Activated naive CD8-positive, alpha-beta T cell (primary cell): ENCODE results near the gene EYS.
"Not testable (repeated sequence)": the region's sequence is repeated elsewhere in the genome, so short reads cannot be mapped to it uniquely, and the experiment has no call there.

Source experiments
- H3K27ac Mint-ChIP-seq: one replicate; pipeline ENCODE4 v1.8.0; 2021; ENCODE audit warnings: mixed read lengths
- H3K27me3 Mint-ChIP-seq: one replicate; pipeline ENCODE4 v1.8.0; 2021; ENCODE audit warnings: mixed read lengths
- H3K36me3 Mint-ChIP-seq: one replicate; pipeline ENCODE4 v1.8.0; 2021; ENCODE audit warnings: mixed read lengths
- H3K4me1 Mint-ChIP-seq: one replicate; pipeline ENCODE4 v1.8.0; 2021; ENCODE audit warnings: low read depth, mixed read lengths
- H3K4me3 Mint-ChIP-seq: one replicate; pipeline ENCODE4 v1.8.0; 2021; ENCODE audit warnings: mild to moderate bottlenecking, mixed read lengths
- H3K9me3 Mint-ChIP-seq: one replicate; pipeline ENCODE4 v1.8.0; 2021; ENCODE audit warnings: low read depth, mixed read lengths

Gene EYS

GRCh38 chr6:63923139-63923739, 1783.8 kb downstream of the EYS start:
- H3K4me3 Mint-ChIP-seq: no peak overlapping the region
- H3K27me3 Mint-ChIP-seq: peaks cover 1% of the 10 kb centered on the region
- no peaks in the 10 kb centered on the region for H3K36me3 Mint-ChIP-seq
- no peaks in the 10 kb centered on the region for H3K4me1 Mint-ChIP-seq
- H3K27ac Mint-ChIP-seq: no peak overlapping the region
- H3K9me3 Mint-ChIP-seq: no peaks in the 10 kb centered on the region

- Mint-ChIP-seq H3K9me3 (no peaks in the 10 kb centered on the region), H3K36me3 (no peaks in the 10 kb centered on the region), H3K27me3 (peaks cover 1% of the 10 kb centered on the region)
Observed at GRCh38 chr6:63919556-63920110, 1787.4 kb downstream of the EYS start.

GRCh38 chr6:63912887-63913286, 1794.1 kb downstream of the EYS start:
- Mint-ChIP-seq H3K9me3 (no peaks in the 10 kb centered on the region), H3K27ac (no peak overlapping the region), H3K36me3 (no peaks in the 10 kb centered on the region), H3K4me3 (no peak overlapping the region), H3K27me3 (peaks cover 2% of the 10 kb centered on the region), H3K4me1 (no peaks in the 10 kb centered on the region)

More at GRCh38 chr6:63919556-63920110, 1787.4 kb downstream of the EYS start:
- Mint-ChIP-seq H3K4me1 (no peaks in the 10 kb centered on the region), H3K4me3 (no peak overlapping the region), H3K27ac (no peak overlapping the region)

GRCh38 chr6:63910863-63911551, 1796.0 kb downstream of the EYS start:
- Mint-ChIP-seq H3K36me3 (no peaks in the 10 kb centered on the region), H3K9me3 (no peaks in the 10 kb centered on the region), H3K4me1 (no peaks in the 10 kb centered on the region), H3K27ac (no peak overlapping the region), H3K4me3 (no peak overlapping the region), H3K27me3 (peaks cover 2% of the 10 kb centered on the region)

GRCh38 chr6:63904650-63905248, 1802.3 kb downstream of the EYS start:
- peaks cover under 1% of the 10 kb centered on the region for H3K27me3 Mint-ChIP-seq
- H3K27ac Mint-ChIP-seq: no peak overlapping the region
- no peaks in the 10 kb centered on the region for H3K36me3 Mint-ChIP-seq
- no peak overlapping the region for H3K4me3 Mint-ChIP-seq
- no peaks in the 10 kb centered on the region for H3K9me3 Mint-ChIP-seq
- no peaks in the 10 kb centered on the region for H3K4me1 Mint-ChIP-seq

GRCh38 chr6:63899550-63899949, 1807.5 kb downstream of the EYS start:
- no peaks in the 10 kb centered on the region for H3K4me1 Mint-ChIP-seq

GRCh38 chr6:63897952-63898351, 1809.1 kb downstream of the EYS start:
- no peaks in the 10 kb centered on the region for H3K9me3 Mint-ChIP-seq
- H3K27ac Mint-ChIP-seq: no peak overlapping the region
- H3K27me3 Mint-ChIP-seq: no peaks in the 10 kb centered on the region
- H3K36me3 Mint-ChIP-seq: no peaks in the 10 kb centered on the region
- H3K4me1 Mint-ChIP-seq: no peaks in the 10 kb centered on the region
- H3K4me3 Mint-ChIP-seq: no peak overlapping the region

More at GRCh38 chr6:63899550-63899949, 1807.5 kb downstream of the EYS start:
- Mint-ChIP-seq H3K9me3 (no peaks in the 10 kb centered on the region), H3K36me3 (no peaks in the 10 kb centered on the region), H3K27me3 (no peaks in the 10 kb centered on the region), H3K27ac (no peak overlapping the region), H3K4me3 (no peak overlapping the region)

- Mint-ChIP-seq H3K36me3 (no peaks in the 10 kb centered on the region), H3K27ac (no peak overlapping the region), H3K9me3 (no peaks in the 10 kb centered on the region)
Observed at GRCh38 chr6:63897459-63897858, 1809.6 kb downstream of the EYS start.

GRCh38 chr6:63888416-63888815, 1818.6 kb downstream of the EYS start:
- no peaks in the 10 kb centered on the region for H3K4me1 Mint-ChIP-seq
- H3K4me3 Mint-ChIP-seq: no peak overlapping the region
- no peaks in the 10 kb centered on the region for H3K9me3 Mint-ChIP-seq
- no peaks in the 10 kb centered on the region for H3K36me3 Mint-ChIP-seq
- H3K27me3 Mint-ChIP-seq: peaks cover 1% of the 10 kb centered on the region
- no peak overlapping the region for H3K27ac Mint-ChIP-seq

More at GRCh38 chr6:63897459-63897858, 1809.6 kb downstream of the EYS start:
- Mint-ChIP-seq H3K4me1 (no peaks in the 10 kb centered on the region), H3K27me3 (no peaks in the 10 kb centered on the region), H3K4me3 (no peak overlapping the region)

- H3K27me3 Mint-ChIP-seq, H3K4me3 Mint-ChIP-seq, H3K27ac Mint-ChIP-seq, H3K9me3 Mint-ChIP-seq, H3K36me3 Mint-ChIP-seq, H3K4me1 Mint-ChIP-seq: not testable (repeated sequence)
Observed at GRCh38 chr6:63887804-63888203, 1819.2 kb downstream of the EYS start.

- H3K27ac Mint-ChIP-seq: no peak overlapping the region
- H3K36me3 Mint-ChIP-seq: no peaks in the 10 kb centered on the region
- no peak overlapping the region for H3K4me3 Mint-ChIP-seq
Observed at GRCh38 chr6:63887002-63887751, 1819.8 kb downstream of the EYS start.

GRCh38 chr6:63886341-63886740, 1820.7 kb downstream of the EYS start:
- H3K4me3 Mint-ChIP-seq: no peak overlapping the region
- H3K36me3 Mint-ChIP-seq: no peaks in the 10 kb centered on the region
- H3K27me3 Mint-ChIP-seq: peaks cover 1% of the 10 kb centered on the region
- H3K9me3 Mint-ChIP-seq: no peaks in the 10 kb centered on the region
- no peaks in the 10 kb centered on the region for H3K4me1 Mint-ChIP-seq
- no peak overlapping the region for H3K27ac Mint-ChIP-seq

More at GRCh38 chr6:63887002-63887751, 1819.8 kb downstream of the EYS start:
- H3K4me1 Mint-ChIP-seq: no peaks in the 10 kb centered on the region
- no peaks in the 10 kb centered on the region for H3K9me3 Mint-ChIP-seq
- peaks cover 1% of the 10 kb centered on the region for H3K27me3 Mint-ChIP-seq

- Mint-ChIP-seq H3K9me3 (no peaks in the 10 kb centered on the region), H3K27ac (no peak overlapping the region), H3K27me3 (peaks cover 1% of the 10 kb centered on the region), H3K4me3 (no peak overlapping the region), H3K36me3 (no peaks in the 10 kb centered on the region), H3K4me1 (no peaks in the 10 kb centered on the region)
Observed at GRCh38 chr6:63883597-63883996, 1823.4 kb downstream of the EYS start.

GRCh38 chr6:63882208-63882607, 1824.8 kb downstream of the EYS start:
- Mint-ChIP-seq H3K9me3 (no peaks in the 10 kb centered on the region), H3K27ac (no peak overlapping the region), H3K27me3 (peaks cover 2% of the 10 kb centered on the region), H3K36me3 (no peaks in the 10 kb centered on the region), H3K4me3 (no peak overlapping the region), H3K4me1 (no peaks in the 10 kb centered on the region)

GRCh38 chr6:63881791-63882190, 1825.2 kb downstream of the EYS start:
- no peak overlapping the region for H3K4me3 Mint-ChIP-seq
- H3K4me1 Mint-ChIP-seq: no peaks in the 10 kb centered on the region
- no peaks in the 10 kb centered on the region for H3K36me3 Mint-ChIP-seq
- H3K27me3 Mint-ChIP-seq: peaks cover 2% of the 10 kb centered on the region
- no peak overlapping the region for H3K27ac Mint-ChIP-seq
- no peaks in the 10 kb centered on the region for H3K9me3 Mint-ChIP-seq
